Hematopoietic multipotent progenitor cell treated with erythropoietin and hydrocortisone succinate and interleukin-3 and kit ligand, for 8 days (in vitro differentiated cells): ENCODE measurements around the gene GABRB1.

Experiments used
- DNase-seq: peaks from one replicate; pipeline ENCODE4 v3.0.0-alpha.2; 2015

The GABRB1 gene

DNA sequence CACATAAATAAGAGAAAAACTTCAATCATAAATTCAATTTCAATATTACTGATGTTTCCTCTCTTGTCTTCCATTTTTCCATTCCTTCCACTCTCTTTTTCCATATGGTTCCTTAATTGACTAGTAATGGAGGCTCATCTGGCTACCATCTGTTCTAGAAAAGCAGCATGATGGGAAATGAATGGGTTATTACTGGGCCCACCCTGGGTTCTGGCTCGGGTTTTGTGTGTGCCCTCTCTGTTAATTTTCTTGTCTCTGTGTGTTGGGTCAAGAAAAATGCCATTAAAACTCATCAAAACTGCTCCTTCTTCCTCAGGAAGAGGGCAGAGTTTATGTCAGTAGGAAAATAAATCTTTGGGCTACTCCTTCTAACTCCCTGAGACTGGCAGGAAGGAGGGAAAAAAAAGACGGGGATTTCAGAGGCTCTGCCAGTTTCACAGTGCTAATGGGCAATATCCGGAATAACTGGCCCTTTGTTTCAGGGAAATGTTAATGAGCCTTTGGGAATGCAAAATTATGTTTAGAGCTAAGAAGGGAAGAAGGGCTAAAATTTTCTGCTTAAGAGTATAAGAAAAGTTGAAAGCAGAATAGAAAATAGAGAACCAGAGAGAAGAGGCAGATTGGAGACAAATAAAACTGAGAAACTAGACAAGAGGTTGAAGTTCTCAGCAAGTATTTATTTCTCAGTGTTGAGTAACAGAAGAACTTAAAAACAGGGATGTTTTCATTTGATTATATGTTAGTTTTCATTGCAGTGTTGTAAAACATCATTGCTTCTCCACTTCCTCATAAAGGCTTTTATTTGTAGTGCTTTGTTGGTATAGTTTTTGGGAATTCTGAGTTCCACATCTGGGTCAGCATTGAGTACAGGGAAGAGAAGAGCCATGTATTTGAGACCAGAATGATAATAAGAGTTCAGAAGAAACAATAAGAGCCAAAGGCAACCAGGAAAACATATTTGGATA lies 19.7 kb downstream of the GABRB1 start:
- DNase-seq = no peak

DNA sequence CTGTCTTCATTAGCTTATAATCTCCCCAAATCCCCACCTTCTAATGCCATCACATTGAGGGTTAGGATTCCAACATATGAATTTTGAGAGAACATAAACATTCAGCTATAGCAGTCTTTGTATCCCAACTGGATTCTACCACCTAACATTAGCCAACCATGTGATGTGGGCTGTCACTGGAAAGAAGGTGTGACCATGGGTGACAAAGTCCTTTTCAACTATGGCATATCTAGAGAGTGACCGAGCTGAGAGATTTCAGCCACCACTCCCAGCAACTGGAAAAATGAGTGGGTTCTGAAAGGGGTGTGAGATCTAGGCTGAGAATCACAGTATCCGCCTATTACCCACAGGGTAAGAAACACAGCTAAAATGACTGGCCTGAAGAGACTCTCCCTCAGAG lies 22.1 kb downstream of the GABRB1 start:
- DNase-seq = no peak

DNA sequence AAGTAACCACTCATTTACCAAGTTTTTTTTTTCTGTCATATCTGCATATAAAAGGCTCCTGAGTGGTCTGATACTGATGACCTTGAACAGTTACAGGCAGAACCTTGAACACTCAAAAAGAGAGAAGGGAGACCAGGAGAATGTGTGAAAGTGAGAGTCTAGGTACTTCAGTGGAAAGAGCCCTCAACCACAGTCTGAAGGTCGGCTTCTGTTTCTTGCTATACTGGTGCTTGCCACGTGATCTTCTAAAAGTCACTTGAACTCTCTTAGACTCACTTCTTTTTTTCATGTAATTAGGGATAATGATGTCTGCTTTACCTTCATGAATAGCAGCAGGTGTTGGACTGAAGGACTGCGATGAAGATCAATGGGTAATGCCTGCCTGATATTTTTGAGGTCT lies 22.8 kb downstream of the GABRB1 start:
- no peak for DNase-seq

DNA sequence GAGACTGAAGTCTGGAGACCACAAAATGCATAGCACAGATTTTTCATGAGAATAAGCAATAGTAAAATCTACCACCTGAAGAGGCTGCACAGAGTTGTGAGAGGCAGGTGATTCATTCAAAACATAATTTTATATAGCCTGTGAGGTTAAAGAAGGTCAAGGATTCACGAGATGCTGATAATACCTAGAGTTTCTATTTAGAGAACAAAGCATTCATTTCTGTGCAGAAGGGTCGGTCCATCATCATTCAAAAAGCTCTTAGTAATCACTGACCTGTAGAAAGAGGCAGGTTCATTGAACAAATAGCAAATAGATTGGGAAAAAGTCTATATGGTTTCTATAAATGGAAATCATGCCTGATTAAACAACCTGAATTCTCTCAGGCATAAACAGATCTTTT lies 26.6 kb downstream of the GABRB1 start:
- DNase-seq = no peak

DNA sequence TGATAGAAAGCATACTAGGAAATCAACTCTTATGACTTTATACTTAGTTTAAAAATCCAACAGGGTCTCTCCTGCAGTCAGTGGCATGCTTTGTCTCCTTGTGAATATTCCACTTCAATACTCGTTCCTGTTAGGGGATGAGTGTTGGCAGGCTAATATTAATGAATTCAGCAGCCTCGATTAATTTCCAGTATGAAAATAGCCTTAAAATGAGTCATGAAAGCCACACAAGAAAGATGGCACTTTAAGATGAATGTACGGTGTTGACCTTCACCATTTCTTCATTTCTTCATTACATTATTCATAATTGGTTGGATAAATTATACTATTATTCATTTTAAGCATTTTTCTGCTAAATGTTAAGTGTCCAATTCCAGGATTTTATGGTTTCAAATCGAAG lies 29.2 kb downstream of the GABRB1 start:
- no peak for DNase-seq

DNA sequence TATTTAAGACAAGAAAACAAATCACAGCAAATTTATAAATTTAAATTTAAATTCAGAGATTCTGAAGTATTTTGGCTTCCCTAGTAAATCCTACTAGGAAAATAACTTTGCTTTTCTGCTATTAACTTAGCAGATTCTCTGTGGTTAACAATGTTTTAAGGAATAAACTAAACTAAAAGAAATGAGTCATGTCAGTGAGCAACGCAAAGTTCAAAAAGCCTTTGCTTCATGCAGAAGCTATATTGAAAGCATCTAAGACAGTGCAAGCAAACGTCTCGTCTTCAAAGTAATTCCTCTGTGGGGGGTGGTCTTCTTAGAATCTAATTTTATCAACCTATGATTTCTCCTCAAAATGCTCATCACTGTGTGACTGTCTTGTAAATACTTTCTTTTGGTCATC lies 30.1 kb downstream of the GABRB1 start:
- no peak for DNase-seq

DNA sequence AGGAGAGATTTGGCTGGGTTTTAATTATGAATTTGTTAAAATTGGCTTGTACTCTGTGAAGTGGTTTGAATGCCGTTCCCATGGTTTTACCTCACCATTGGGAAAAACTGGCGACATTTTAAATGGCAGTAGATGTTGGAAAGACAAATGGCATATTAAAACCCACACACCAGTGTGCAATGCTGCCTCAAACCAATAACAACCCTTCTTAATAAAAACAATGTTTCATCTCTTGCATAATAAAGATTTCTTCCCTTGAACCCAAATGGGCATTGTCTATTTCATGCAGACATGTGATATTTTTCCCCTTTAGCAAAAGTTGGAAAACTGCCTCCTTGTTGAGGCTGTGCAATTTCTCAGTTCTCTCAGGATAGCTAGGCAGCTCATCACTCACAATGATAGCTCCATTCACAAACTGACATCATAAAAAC lies 33.7 kb downstream of the GABRB1 start:
- DNase-seq = no peak

DNA sequence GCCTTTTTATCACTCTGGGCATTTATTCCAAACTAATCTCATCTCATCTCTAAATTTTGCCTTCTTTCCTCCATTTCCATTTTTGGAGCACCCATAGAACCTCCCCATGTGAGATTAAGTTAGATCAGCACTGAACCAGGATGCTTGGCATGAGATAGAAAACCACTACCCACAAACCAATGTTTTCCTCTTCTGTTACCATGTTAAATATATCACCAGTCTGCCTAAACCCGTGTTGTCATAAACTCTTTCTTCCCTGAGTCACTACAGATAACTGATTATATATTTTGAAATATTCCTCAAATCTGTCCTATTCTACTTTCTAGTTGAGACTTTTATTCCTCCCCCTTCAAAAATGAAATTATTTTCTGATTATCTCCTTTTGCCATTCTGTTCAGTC lies 37.6 kb downstream of the GABRB1 start:
- no peak for DNase-seq

DNA sequence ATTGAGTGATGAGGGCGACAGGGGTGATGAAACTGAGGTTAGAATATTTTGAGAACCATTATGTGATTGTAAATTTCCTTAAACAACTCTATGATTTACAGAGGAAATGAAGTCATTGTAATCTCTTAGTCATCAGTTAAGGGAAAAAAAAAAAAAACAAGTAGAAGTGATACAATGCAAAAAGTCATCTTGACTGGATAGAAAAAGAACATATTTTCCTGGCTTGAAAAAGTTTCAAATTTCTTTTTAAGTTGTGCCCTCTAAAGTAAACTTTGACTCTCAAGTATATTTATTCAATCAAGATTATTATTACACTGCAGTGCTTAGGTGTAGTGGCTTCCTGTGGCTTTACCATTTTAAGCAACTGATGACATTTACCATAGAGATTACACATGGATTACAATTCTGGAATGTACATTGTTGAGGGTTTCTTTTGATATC lies 40.6 kb downstream of the GABRB1 start:
- no peak for DNase-seq

DNA sequence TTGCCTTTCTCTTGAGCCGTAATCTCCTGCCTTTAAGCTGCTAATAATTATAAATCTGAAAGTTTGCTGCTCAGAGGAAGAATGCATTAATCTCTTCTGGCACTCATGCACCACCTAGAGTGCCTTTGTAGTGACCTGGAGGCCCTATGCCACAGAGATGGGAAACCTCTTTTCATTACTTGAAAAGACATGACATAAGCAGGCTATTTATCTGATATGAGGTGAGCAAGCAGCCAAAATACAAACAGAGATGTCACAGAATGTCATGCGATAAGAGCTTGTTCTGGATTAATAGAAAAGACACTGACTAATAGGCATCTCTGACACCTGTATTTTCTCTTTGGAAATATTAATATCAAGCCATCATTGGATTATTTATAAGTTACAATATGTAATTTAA lies 42.3 kb downstream of the GABRB1 start:
- DNase-seq = no peak

DNA sequence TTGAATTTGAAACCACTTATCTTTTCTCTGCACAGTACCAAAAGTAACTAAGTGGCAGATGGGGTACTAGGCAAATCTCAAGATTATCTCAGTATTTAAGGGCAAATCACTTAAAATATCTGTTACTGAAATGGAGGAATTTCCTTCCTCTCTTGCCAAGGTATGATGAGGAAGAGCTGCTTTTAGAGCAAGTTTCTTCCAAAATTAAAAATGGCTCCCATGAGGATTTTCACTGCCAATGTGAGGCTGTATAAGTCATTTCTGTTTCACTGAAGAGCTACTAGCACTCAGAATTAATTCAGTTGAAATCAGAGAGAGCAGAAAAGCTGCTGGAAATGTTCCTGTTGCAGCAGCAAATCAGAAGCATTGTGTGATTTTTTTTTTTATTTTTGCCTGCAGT lies 43.4 kb downstream of the GABRB1 start:
- DNase-seq = no peak

DNA sequence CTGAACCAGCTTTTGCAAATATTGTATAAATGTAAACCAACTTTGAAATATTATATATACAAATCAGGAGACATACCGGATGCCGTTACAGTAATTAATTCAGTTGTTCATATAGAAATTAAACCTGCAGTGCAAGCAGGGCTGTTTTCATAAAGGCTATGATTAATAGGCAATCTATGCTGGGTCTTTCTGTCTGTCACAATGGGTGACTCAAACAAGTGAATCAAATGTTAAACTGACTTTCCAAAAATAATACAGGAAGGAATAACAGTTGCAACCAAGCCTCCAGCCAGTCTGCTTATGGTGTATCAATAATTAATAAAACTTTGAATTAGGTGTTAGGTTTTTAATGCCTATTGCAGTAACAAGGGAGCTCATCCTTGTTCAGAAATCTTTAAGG lies 43.9 kb downstream of the GABRB1 start:
- no peak for DNase-seq

DNA sequence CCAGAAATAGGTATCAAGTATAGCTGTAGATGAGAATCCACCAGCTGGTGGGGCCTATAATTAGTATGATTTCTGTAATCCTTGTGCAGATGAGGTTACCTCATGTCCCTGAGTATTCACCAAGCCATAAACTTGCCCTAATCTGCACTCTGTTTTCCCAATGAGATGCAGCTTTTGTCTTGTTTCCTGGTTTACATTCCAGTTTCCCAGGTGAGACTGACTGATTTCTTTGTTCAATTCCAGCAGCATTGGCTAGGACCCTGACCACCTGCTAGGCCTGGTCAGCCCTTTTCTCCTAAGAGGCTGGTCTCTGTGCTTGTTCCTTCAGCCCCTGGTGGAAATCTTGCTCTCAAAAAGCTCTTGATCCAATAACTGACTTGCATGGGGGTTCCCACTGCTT lies 44.6 kb downstream of the GABRB1 start:
- no peak for DNase-seq

DNA sequence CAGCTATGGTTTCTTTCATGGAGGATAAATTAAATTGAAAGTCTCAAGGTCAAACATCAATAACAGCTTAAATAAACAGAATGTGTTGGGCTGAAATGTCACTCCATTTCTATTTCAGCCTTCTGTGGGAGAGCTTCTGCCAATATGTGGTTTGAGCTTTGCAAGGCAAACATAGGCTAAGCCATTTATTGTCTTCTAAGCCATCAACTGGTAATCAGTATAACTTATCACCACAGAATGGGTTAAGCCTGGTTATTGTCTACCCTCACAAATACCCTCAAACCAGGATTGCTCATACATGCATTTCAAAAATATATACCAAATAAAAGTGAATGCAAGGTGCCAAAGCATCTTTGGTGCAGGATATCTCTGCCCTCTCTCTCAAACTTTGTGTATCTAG lies 52.7 kb downstream of the GABRB1 start:
- no peak for DNase-seq

DNA sequence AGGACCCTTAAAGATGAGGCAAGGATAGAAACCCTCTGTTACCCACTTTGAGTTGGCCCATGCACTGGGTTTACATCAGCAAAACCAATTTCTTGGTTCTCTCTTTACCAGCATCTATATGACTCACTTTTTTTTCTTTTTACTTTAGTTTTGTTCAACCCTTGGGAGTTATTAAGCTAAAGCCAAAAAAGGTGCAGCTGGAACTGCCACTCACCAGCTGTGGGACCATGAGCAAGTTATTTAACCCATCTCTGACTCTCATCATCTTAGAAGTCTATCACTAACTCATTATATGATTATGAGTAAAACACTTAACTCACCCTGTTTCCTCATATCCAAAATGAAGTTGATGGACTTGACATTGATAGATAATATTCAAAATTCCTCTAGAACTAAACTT lies 53.4 kb downstream of the GABRB1 start:
- no peak for DNase-seq

DNA sequence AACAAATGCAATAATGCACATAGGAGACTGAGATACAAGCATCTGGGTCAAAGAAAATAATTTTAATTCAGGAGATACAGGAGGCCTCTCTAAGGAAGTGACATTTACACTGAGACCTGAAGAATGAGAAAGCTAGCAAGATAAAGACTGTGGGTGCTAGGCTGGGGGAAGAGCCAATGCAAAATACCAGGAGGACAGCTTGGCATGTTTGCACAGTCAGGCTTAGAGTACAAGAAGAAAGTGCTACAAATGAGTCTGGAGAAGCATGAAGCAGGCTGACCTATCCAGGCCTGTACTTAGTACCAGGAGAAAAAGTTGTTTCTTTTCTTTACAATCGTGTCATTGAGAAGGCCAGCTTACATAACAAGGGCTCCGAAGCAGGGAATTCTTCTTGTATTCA lies 56.9 kb downstream of the GABRB1 start:
- no peak for DNase-seq

DNA sequence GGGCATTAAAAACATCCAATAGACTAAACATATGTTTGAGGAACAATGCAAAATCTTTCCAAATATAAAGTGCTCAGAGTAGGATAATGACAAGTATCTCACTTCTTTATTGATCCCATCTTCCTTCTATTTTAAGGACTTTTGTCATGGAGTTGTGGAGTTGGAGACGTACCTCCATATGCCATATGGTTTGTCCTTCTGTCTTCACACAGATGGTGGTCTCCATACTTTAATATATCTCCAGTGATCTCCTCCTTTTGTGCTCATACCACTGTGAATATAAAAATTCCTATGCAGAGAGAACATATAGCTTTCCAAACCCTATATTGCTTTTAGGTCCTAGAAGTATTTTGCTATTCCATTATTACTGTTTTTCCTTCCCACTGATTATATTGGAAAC lies 64.5 kb downstream of the GABRB1 start:
- no peak for DNase-seq

DNA sequence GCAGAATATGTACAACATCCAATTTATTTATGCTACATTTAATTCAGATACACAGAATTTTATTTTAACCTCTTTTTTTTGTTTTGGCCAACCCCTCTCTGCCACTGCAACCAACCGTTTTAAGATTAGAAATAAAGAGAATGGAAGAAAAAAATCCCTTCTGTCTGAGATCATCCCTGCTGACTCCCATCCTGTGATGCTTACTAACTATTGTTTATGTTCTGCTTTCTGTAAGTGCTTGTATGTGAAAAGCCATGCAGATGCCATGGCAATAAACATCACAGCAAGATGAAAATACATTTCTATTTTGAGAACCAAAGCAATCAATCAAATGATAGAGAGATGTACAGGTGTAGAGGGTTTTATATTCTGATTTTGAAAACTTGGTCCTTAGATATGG lies 70.1 kb downstream of the GABRB1 start:
- no peak for DNase-seq

DNA sequence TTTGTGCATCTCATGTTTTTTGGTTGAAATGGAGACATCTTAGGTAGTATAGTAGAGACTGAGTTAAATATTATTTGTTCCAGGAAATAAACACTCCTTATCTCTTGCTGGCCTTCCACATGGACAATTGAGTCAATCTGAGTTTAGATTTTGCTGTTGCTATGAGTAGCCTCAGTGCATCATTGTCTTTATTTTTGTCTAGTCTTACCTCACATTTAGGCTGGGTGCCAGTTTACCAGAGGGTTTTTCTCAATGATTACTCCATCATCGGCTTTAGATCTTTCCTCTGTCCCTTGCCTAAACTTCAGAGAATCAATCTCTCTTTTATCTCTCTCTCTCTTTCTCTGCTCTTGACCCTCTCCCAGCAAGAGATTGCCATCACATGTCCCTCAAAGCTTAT lies 73.6 kb downstream of the GABRB1 start:
- no peak for DNase-seq

DNA sequence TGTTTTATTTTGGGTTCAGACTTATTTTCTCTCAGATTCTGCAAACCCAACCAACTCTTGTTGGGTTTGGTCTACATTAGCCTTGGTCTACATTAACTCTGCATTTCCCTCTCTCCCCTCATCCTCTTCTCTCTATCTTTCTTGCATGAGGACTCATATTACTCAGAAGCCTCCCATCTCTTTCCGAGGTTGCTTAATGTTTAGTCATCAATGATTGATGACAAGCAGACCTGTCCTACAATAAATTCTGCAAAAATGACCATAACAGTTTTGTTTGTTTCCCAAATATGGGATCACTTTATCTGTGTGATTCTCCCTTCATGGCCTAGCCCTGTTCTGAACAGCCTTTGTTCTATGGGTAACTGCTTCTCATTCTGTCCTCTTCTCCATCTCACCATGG lies 75.2 kb downstream of the GABRB1 start:
- no peak for DNase-seq

DNA sequence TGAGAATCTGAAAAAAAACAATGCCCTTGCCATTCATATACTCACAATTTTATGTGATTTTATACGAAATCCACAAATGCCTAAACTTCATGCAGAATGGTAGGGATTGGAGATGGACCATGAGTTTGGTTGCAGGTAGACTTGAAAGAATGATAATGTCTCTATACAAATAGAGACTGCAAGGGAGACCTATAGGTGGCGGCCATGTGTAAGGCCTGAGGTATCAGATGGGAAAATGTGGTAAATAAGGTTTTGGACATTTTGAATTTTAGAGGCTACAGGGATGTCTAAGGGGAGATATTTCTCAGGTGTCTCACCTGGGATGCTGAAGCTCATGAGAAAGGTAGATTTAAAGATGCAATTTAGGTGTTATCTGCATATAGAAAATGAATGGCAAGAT lies 78.0 kb downstream of the GABRB1 start:
- DNase-seq = no peak

DNA sequence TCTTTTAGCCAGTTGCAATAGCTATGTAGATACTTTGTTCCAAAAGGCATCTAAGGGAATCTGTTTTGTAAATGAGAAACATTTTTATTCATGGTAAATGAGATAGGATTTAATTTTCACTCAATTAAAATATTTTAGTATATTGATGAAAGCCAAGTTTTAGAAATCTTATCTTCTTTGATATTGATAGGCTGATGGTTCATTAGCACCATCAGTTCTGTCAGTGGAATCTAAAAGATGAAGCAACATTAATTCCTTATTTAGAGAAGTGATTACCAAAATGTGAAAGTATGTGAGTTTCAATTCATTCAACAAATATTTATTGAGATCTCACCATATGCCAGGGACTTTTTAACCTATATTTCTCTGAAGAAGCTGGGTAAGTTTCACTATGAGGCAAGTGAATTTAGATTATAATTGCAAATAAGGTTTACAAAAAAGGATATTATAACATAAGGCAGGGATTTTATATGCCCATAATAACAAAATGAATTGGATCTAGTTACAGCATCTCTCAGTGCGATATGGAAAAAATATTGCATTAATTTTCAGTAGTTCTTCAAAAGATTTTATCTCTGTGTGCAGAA lies 79.3 kb downstream of the GABRB1 start:
- no peak for DNase-seq

DNA sequence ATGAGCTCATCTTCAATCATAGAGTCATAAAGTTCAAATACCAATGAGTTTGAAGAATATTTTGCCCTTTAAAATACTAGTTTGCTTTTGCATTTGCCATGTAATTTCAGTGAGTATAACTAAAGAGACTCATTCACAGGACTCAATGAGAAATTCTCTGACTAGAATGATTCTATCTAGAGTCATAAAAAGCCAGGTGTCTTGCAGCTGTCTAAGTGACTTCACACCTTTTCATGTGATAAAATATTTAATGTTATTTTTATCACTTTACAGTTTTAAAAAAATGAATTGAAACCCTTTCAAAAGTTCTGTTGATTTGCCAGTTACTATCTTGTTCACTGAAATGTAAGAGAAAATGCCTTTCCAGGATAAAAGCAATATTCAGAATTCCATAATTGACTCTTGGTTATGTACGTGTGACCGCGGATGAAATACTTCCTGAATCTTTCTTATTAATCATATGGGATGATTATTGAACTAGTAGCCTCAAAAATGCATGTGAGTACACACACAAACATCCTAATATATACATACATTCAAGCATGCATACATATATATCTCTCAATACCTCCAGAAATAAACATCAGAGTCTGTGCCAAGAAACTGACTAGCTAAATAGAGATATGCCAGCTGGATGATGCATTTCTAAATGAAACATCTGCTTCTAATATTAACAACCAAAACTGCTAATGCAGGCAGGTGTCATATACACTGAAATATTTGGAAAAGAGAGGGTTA lies 87.0 kb downstream of the GABRB1 start:
- DNase-seq = no peak

DNA sequence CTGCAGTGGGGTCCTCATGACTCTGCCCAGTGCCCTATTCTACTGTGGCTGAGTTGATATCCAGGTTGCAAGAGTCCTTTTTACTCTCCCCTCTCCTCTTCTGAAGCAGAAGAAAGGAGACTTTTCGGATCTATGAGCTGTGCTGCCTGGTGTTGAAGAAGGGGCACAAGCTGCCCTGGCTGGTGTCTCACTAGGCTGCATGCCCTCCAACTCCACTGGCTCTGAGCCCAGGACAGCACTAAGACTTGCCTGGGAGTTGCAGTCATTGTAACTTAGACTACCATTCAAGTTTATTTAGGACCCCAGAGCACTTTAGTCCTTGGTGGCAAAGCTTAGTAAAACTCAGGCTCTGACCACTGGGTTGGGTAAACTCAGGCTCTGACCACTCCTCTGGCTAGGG lies 89.4 kb downstream of the GABRB1 start:
- no peak for DNase-seq
